ENCODE data around the gene KHK.

- no peak for TF ChIP-seq CTCF (IDR thresholded peaks at IDR 0.05; ENCODE audit: insufficient read depth, low read length)
- no peak for TF ChIP-seq REST (IDR thresholded peaks at IDR 0.05; ENCODE audit: insufficient replicate concordance, low read depth)
- TF ChIP-seq GABPA (IDR thresholded peaks at IDR 0.05; ENCODE audit: low read depth): no peak
These were observed 34.5 kb upstream of the KHK start for GRCh38 chr2:27051902-27052645.

Measured in HL-60 (cell line).